Chondrocyte (in vitro differentiated cells): ENCODE results near the gene CALM3. TPM values are rescaled to one million over a fixed set of nuclear protein-coding genes. Genes with fewer than 3 reads are reported as not detected.
"Not testable (repeated sequence)": the region's sequence is repeated elsewhere in the genome, so short reads cannot be mapped to it uniquely, and the experiment has no call there.

ENCODE experiments used
- DNase-seq: peaks from one replicate; pipeline ENCODE4 v3.0.0; 2021; ENCODE audit warnings: mixed read lengths, low spot score
- H3K27ac Mint-ChIP-seq: one replicate; pipeline ENCODE4 v1.8.0; 2021; ENCODE audit warnings: mild to moderate bottlenecking, moderate library complexity, mixed read lengths; ENCODE audit not compliant: unreplicated experiment
- H3K27me3 Mint-ChIP-seq: 2 replicates; pipeline ENCODE4 v1.8.0; 2021; ENCODE audit warnings: low read depth, mixed read lengths
- H3K36me3 Mint-ChIP-seq: 2 replicates; pipeline ENCODE4 v1.8.0; 2021; ENCODE audit warnings: low read depth, mixed read lengths
- H3K4me1 Mint-ChIP-seq: 2 replicates; pipeline ENCODE4 v1.8.0; 2021; ENCODE audit warnings: low read depth, mild to moderate bottlenecking, mixed read lengths
- H3K4me3 Mint-ChIP-seq: one replicate; pipeline ENCODE4 v1.8.0; 2021; ENCODE audit warnings: mild to moderate bottlenecking, moderate library complexity, mixed read lengths; ENCODE audit not compliant: unreplicated experiment
- H3K9me3 Mint-ChIP-seq: 2 replicates; pipeline ENCODE4 v1.8.0; 2021; ENCODE audit warnings: low read depth, mixed read lengths
- CTCF ChIP-seq: fragments of 200-600 bp; sonication (generic); IDR thresholded peaks from 2 replicates; pipeline ENCODE4 v1.5.0; 2021; ENCODE audit warnings: antibody characterized with exemption, mild to moderate bottlenecking, moderate library complexity
- long read RNA-seq: library from polyadenylated mRNA; stranded (forward); transcript quantifications from one replicate; pipeline ENCODE4 v2.0.0, GENCODE V29; 2021
- total RNA-seq: library from RNA; stranded (reverse); gene quantifications from 3 replicates; pipeline ENCODE4 v1.2.1, GENCODE V29; 2021

The CALM3 gene
- 137 to 148 TPM (median 144 TPM) in 3 replicates for total RNA-seq
- long read RNA-seq, transcript CALM3-201 (6 exons, 2,289 nt) = major isoform, 318 of 336 reads
- long read RNA-seq, partial matches to known transcripts = 12 of 336 reads
- long read RNA-seq, other reads (novel, unspliced or antisense) = 3 of 336 reads

GRCh38 chr19:46601318-46602224, at the start of gene CALM3:
Gene CALM3, plus strand, starts transcription at chr19:46601330. Its CDS starts 105 bp downstream, at chr19:46601435.
- H3K4me3 Mint-ChIP-seq = peak within 1 kb of the TSS; percentile 98
- peak within 1 kb of the TSS; percentile 100 for H3K27ac Mint-ChIP-seq
- H3K27me3 Mint-ChIP-seq = no peaks in the 10 kb centered on the region
- peaks cover 13% of the 10 kb centered on the region for H3K9me3 Mint-ChIP-seq
- H3K36me3 Mint-ChIP-seq = peaks cover 4% of the 10 kb centered on the region
- peaks cover 33% of the 10 kb centered on the region for H3K4me1 Mint-ChIP-seq
- peak; percentile 59 for DNase-seq
- no peak for TF ChIP-seq CTCF

- H3K36me3 Mint-ChIP-seq = peaks cover 7% of the 10 kb centered on the region
- H3K4me1 Mint-ChIP-seq = no peaks in the 10 kb centered on the region
- no peak for TF ChIP-seq CTCF
- no peak overlapping the region for H3K4me3 Mint-ChIP-seq
- H3K27me3 Mint-ChIP-seq = peaks cover 9% of the 10 kb centered on the region
- DNase-seq = no peak
- H3K27ac Mint-ChIP-seq = no peak overlapping the region
- H3K9me3 Mint-ChIP-seq = peaks cover 42% of the 10 kb centered on the region
These were observed 48.2 kb upstream of the CALM3 start for GRCh38 chr19:46552891-46553290.

- H3K9me3 Mint-ChIP-seq = peaks cover 42% of the 10 kb centered on the region
- peaks cover 7% of the 10 kb centered on the region for H3K36me3 Mint-ChIP-seq
- peaks cover 9% of the 10 kb centered on the region for H3K27me3 Mint-ChIP-seq
- no peak overlapping the region for H3K27ac Mint-ChIP-seq
- no peak for TF ChIP-seq CTCF
- no peaks in the 10 kb centered on the region for H3K4me1 Mint-ChIP-seq
- no peak for DNase-seq
- no peak overlapping the region for H3K4me3 Mint-ChIP-seq
These were observed 47.0 kb upstream of the CALM3 start for GRCh38 chr19:46554161-46554560.

GRCh38 chr19:46555628-46556280, 45.4 kb upstream of the CALM3 start:
- Mint-ChIP-seq H3K4me3 (no peak overlapping the region), H3K27me3 (peaks cover 9% of the 10 kb centered on the region), H3K4me1 (no peaks in the 10 kb centered on the region)

GRCh38 chr19:46556471-46556870, 44.7 kb upstream of the CALM3 start:
- not testable (repeated sequence) for H3K4me1 Mint-ChIP-seq, H3K36me3 Mint-ChIP-seq, H3K4me3 Mint-ChIP-seq, H3K27me3 Mint-ChIP-seq, H3K27ac Mint-ChIP-seq, DNase-seq
- H3K9me3 Mint-ChIP-seq = peaks cover 24% of the 10 kb centered on the region

More at GRCh38 chr19:46555628-46556280, 45.4 kb upstream of the CALM3 start:
- TF ChIP-seq CTCF = no peak
- peaks cover 5% of the 10 kb centered on the region for H3K36me3 Mint-ChIP-seq
- H3K9me3 Mint-ChIP-seq = peaks cover 31% of the 10 kb centered on the region
- H3K27ac Mint-ChIP-seq = no peak overlapping the region
- no peak for DNase-seq
